K562 (cell line): Measurements from ENCODE around the gene NAA50. TPM values are rescaled to one million over a fixed set of nuclear protein-coding genes. Genes with fewer than 3 reads are reported as not detected.

Experiments used
- ATAC-seq: fragments of 200-7000 bp; cut with Tn5 transposase; 3 replicates; pipeline ENCODE4 v1.9.1; 2020; ENCODE audit warnings: moderate library complexity
- BruUV-seq: library from RNA; stranded (reverse); fragments of 400-500 nt; replicated peaks from 2 replicates; lab custom pipeline; 2021; lab: Mats Ljungman, UMichigan
- CTCF ChIA-PET: fragments of 300-600 bp; formaldehyde crosslinking; extraction: SDS; loops from one replicate; lab custom pipeline; 2021; ENCODE audit warnings: low intra/inter-chr PET ratio; lab: Yijun Ruan, JAX
- POLR2A ChIA-PET: fragments of 300-600, 350-650 bp; sonication (Branson Sonifier 250); formaldehyde crosslinking; extraction: SDS; loops from one replicate; lab custom pipeline; 2021; ENCODE audit warnings: antibody characterized with exemption, inconsistent platforms; lab: Yijun Ruan, JAX
- DNase-seq, 4 experiments: peaks; one replicate each; pipeline versions ENCODE4 v3.0.0 to v3.0.0-alpha.2; 2011 to 2018; ENCODE audit warnings: low spot score in 3 of 4, mixed read lengths in 3 of 4; ENCODE audit errors: extremely low read depth in 1 of 4
- FAIRE-seq: peaks from 2 replicates; lab custom pipeline; 2011; peaks lifted over from hg19 to GRCh38; lab: Jason Lieb, UNC
- H2AFZ ChIP-seq: 2 replicates; pipeline ENCODE4 v1.6.0; 2011; ENCODE audit warnings: low read depth, low read length, control low read depth, inconsistent platforms
- H3K27ac ChIP-seq: fragments of 200-600 bp; 3 replicates; pipeline ENCODE4 v1.8.0; 2011; ENCODE audit warnings: low read depth, mild to moderate bottlenecking, control low read depth, inconsistent platforms, low read length, moderate library complexity, mixed read lengths; ENCODE audit errors: extremely low read depth
- H3K27me3 ChIP-seq, 2 experiments: fragments of 300-600 bp in 1 of 2; 2 replicates in 1 of 2; 3 replicates in 1 of 2; pipeline versions ENCODE4 v1.6.0 to v1.8.0; 2011; ENCODE audit warnings: inconsistent platforms in 2 of 2, low read length in 2 of 2, mild to moderate bottlenecking in 1 of 2, mixed read lengths in 1 of 2, moderate library complexity in 1 of 2; ENCODE audit not compliant: control insufficient read depth in 2 of 2, insufficient read depth in 2 of 2
- H3K36me3 ChIP-seq: fragments of 300-600 bp; 3 replicates; pipeline ENCODE4 v1.8.0; 2011; ENCODE audit warnings: mild to moderate bottlenecking, low read length, inconsistent platforms; ENCODE audit not compliant: control insufficient read depth, insufficient read depth
- H3K4me1 ChIP-seq, 2 experiments: fragments of 200-600 bp in 1 of 2; replicated peaks in 1 of 2; 2 replicates in 1 of 2; 3 replicates in 1 of 2; pipeline versions ENCODE4 v1.5.1 to v1.8.0; 2011; ENCODE audit warnings: inconsistent platforms in 2 of 2, low read length in 2 of 2, mild to moderate bottlenecking in 1 of 2, mixed read lengths in 1 of 2, moderate library complexity in 1 of 2; ENCODE audit not compliant: control insufficient read depth in 2 of 2, insufficient read depth in 2 of 2
- H3K4me2 ChIP-seq: 2 replicates; pipeline ENCODE4 v1.6.1; 2011; ENCODE audit warnings: low read length, control low read depth, inconsistent platforms, mixed read lengths; ENCODE audit not compliant: insufficient read depth
- H3K4me3 ChIP-seq: fragments of 200-600 bp; sonication (generic), shearing (Covaris generic); 2 replicates; pipeline ENCODE4 v1.5.1; 2016; ENCODE audit warnings: control low read depth, inconsistent platforms
- H3K79me2 ChIP-seq: fragments of 200-600 bp; 3 replicates; pipeline ENCODE4 v1.8.0; 2011; ENCODE audit warnings: low read length, inconsistent platforms; ENCODE audit not compliant: control insufficient read depth, insufficient read depth
- H3K9ac ChIP-seq, 2 experiments: 2 replicates each; pipeline versions ENCODE4 v1.6.0 to v1.6.1; 2011; ENCODE audit warnings: low read depth in 2 of 2, low read length in 2 of 2, control low read depth in 1 of 2, inconsistent platforms in 1 of 2, mild to moderate bottlenecking in 1 of 2, mixed read lengths in 1 of 2; ENCODE audit not compliant: insufficient read depth in 1 of 2
- H3K9me1 ChIP-seq: one replicate; pipeline ENCODE4 v1.6.0; 2011; ENCODE audit warnings: inconsistent platforms, mild to moderate bottlenecking, low read length, moderate library complexity; ENCODE audit not compliant: control insufficient read depth, insufficient read depth
- H3K9me3 ChIP-seq: replicated peaks from 2 replicates; pipeline ENCODE4 v1.5.1; 2011; ENCODE audit warnings: low read depth, low read length, inconsistent platforms; ENCODE audit not compliant: control insufficient read depth, insufficient read depth
- H4K20me1 ChIP-seq: replicated peaks from 2 replicates; pipeline ENCODE4 v1.6.1; 2011; ENCODE audit warnings: low read length, inconsistent platforms, mixed read lengths; ENCODE audit not compliant: control insufficient read depth, insufficient read depth
- C11orf30 ChIP-seq: fragments of 450-650 bp; IDR thresholded peaks from 2 replicates; pipeline ENCODE4 v1.6.1; 2016; ENCODE audit warnings: low read depth, mild to moderate bottlenecking
- IRF1 ChIP-seq: sonication (generic); formaldehyde crosslinking; IDR thresholded peaks from 2 replicates; pipeline ENCODE4 v1.8.0; 2022; ENCODE audit warnings: missing genetic modification reagents, mild to moderate bottlenecking, borderline replicate concordance
- KHSRP ChIP-seq: fragments of 450-650 bp; IDR thresholded peaks from 2 replicates; pipeline ENCODE4 v1.6.1; 2017
- MAFF ChIP-seq: IDR thresholded peaks from 2 replicates; pipeline ENCODE4 v1.6.1; 2012; ENCODE audit warnings: low read length, improper control_type of control experiment
- MAFG ChIP-seq: fragments of 450-650 bp; conservative IDR thresholded peaks from 2 replicates; pipeline ENCODE4 v1.6.1; 2016; ENCODE audit warnings: missing genetic modification characterization, missing compliant biosample characterization
- MAFK ChIP-seq: IDR thresholded peaks from 2 replicates; pipeline ENCODE4 v1.6.1; 2011; ENCODE audit warnings: low read length, improper control_type of control experiment
- NFE2 ChIP-seq: IDR thresholded peaks from 2 replicates; pipeline ENCODE4 v1.6.1; 2014; ENCODE audit warnings: antibody characterized with exemption, low read depth
- NFE2L1 ChIP-seq: fragments of 450-650 bp; IDR thresholded peaks from 2 replicates; pipeline ENCODE4 v1.6.1; 2016; ENCODE audit warnings: missing genetic modification characterization, low read depth, mild to moderate bottlenecking, missing compliant biosample characterization, moderate library complexity, borderline replicate concordance
- PHTF2 ChIP-seq: fragments of 250-450 bp; sonication (Bioruptor Pico); IDR thresholded peaks from 2 replicates; pipeline ENCODE4 v1.5.0; 2021; ENCODE audit warnings: mild to moderate bottlenecking
- RBM34 ChIP-seq: fragments of 200-400 bp; formaldehyde crosslinking; IDR thresholded peaks from 2 replicates; pipeline ENCODE4 v1.6.1; 2018; ENCODE audit warnings: low read length, borderline replicate concordance; ENCODE audit not compliant: insufficient read depth
- ZNF277 ChIP-seq: fragments of 250-450 bp; sonication (Bioruptor Pico); IDR thresholded peaks from 2 replicates; pipeline ENCODE4 v1.8.0; 2022; ENCODE audit warnings: inconsistent platforms, mild to moderate bottlenecking, moderate library complexity, borderline replicate concordance
- ZNF316 ChIP-seq: fragments of 450-650 bp; IDR thresholded peaks from 2 replicates; pipeline ENCODE4 v1.6.1; 2016
- WGBS: fragments of 100-300 bp; shearing (Covaris generic); methylation state at CpG from one replicate; pipeline ENCODE4 v1.1.6; 2016; ENCODE audit warnings: low coverage, mixed read lengths; ENCODE audit not compliant: insufficient coverage; ENCODE audit errors: missing lambda C conversion rate; 5-methylcytosine and 5-hydroxymethylcytosine counted together
- in situ Hi-C: fragments of 300-500 bp; cut with MboI; formaldehyde crosslinking; loops from 4 replicates; pipeline ENCODE4 v1.15.0; 2018; ENCODE audit warnings: inconsistent platforms, mixed read lengths
- intact Hi-C: fragments of 100-400 bp; cut with micrococcal nuclease; formaldehyde crosslinking; loops from 2 replicates; pipeline ENCODE4 v1.14.2; 2022
- polyA plus RNA-seq, 8 experiments: library from polyadenylated mRNA; depleted of rRNA in 4 of 8; stranded (reverse) in 5 of 8; unstranded in 3 of 8; fragments of >200 nt; fragmentation: Nextera tagmentation in 2 of 8; fragmentation: Illumina TruSeq in 1 of 8; extraction: Ambion mirVana in 2 of 8; extraction: Trizol in 1 of 8; gene quantifications; 2 replicates each; pipeline versions ENCODE4 v1.2.1 to v1.2.3, GENCODE V29; 2011 to 2014; ENCODE audit warnings: inconsistent platforms in 1 of 8, missing spikeins in 1 of 8
- total RNA-seq, 7 experiments: library from RNA; depleted of rRNA in 6 of 7; stranded (reverse); fragments of >200 nt in 6 of 7; fragmentation: Illumina TruSeq in 2 of 7; extraction: Trizol in 2 of 7; gene quantifications; 2 replicates each; pipeline versions ENCODE4 v1.2.1 to v1.2.3, GENCODE V29; 2011 to 2021; ENCODE audit warnings: low replicate concordance in 1 of 7

The NAA50 gene
- total and polyA plus RNA-seq, 9 of the 15 experiments (the other 6 are each of a cell fraction or from before 2014, with no cell fraction given): 40.0 to 301 (median 112) TPM

GRCh38 chr3:113714702-113715101, 31.3 kb downstream of the NAA50 start:
- ChIA-PET POLR2A (no interaction called here), CTCF (no interaction called here)
- no peak for FAIRE-seq
- no peaks in the 10 kb centered on the region for H3K27me3 ChIP-seq
- H3K9ac ChIP-seq: no peak overlapping the region
- H3K4me3 ChIP-seq: no peak overlapping the region
- H4K20me1 ChIP-seq: no peaks in the 10 kb centered on the region
- H3K4me2 ChIP-seq: no peak overlapping the region
- no TSS peak for BruUV-seq
- H3K79me2 ChIP-seq: no peaks in the 10 kb centered on the region
- no peak for TF ChIP-seq ZNF277 (CRISPR knock-in tag)
- TF ChIP-seq, all 486 proteins: peak for 0
- Histone ChIP-seq H3K9me3 (no peaks in the 10 kb centered on the region), H3K4me1 (no peaks in the 10 kb centered on the region; a peak in 1 of 5 replicates), H3K27ac (no peak overlapping the region), H2AFZ (no peak overlapping the region), H3K9me1 (no peaks in the 10 kb centered on the region), H3K36me3 (peaks cover 23% of the 10 kb centered on the region; the same call in 1 of the 3 replicates)
- 33% methylated on average over 1 of the region's 1 CpG for WGBS
- ATAC-seq: no peak
- in situ Hi-C loops: no loop called here
- intact Hi-C loops: no loop called here
- DNase-seq: no peak

GRCh38 chr3:113712129-113712528, 33.9 kb downstream of the NAA50 start:
- ChIA-PET CTCF (no interaction called here), POLR2A (no interaction called here)
- Histone ChIP-seq H3K27ac (no peak overlapping the region), H3K36me3 (0 out of 3 replicates have a peak, but pooled peaks cover 6% of the 10 kb centered on the region), H3K4me2 (no peak overlapping the region), H3K9me1 (no peaks in the 10 kb centered on the region), H3K4me1 (no peaks in the 10 kb centered on the region; a peak in 1 of 5 replicates), H3K9ac (no peak overlapping the region; a peak in 1 of 4 replicates), H3K9me3 (no peaks in the 10 kb centered on the region), H2AFZ (no peak overlapping the region), H3K4me3 (no peak overlapping the region), H4K20me1 (no peaks in the 10 kb centered on the region), H3K27me3 (no peaks in the 10 kb centered on the region), H3K79me2 (no peaks in the 10 kb centered on the region)
- intact Hi-C loops: no loop called here
- no peak for FAIRE-seq
- BruUV-seq: no TSS peak
- 22% methylated on average over 3 of the region's 3 CpGs for WGBS
- peak; percentile 22; the same call in 1 of the 3 replicates for ATAC-seq
- DNase-seq: no peak
- in situ Hi-C loops: no loop called here
- 0 out of 2 replicates have a peak, but pooled peaks have one; percentile 11 for TF ChIP-seq NFE2L1 (tag)
- no peak for TF ChIP-seq KHSRP
- no peak for TF ChIP-seq PHTF2 (CRISPR knock-in tag)
- peak; percentile 79 for TF ChIP-seq C11orf30
- no peak for TF ChIP-seq IRF1 (CRISPR knock-in tag)
- TF ChIP-seq ZNF316: peak; percentile 89
- peak; percentile 80 for TF ChIP-seq NFE2
- TF ChIP-seq MAFF: peak; percentile 43; the same call in 1 of the 2 replicates
- TF ChIP-seq MAFK: peak; percentile 52; the same call in 1 of the 2 replicates
- TF ChIP-seq RBM34: no peak
- peak; percentile 78 for TF ChIP-seq MAFG (tag)
